ENCODE results near the gene NFATC2IP.

Gene NFATC2IP

DNA sequence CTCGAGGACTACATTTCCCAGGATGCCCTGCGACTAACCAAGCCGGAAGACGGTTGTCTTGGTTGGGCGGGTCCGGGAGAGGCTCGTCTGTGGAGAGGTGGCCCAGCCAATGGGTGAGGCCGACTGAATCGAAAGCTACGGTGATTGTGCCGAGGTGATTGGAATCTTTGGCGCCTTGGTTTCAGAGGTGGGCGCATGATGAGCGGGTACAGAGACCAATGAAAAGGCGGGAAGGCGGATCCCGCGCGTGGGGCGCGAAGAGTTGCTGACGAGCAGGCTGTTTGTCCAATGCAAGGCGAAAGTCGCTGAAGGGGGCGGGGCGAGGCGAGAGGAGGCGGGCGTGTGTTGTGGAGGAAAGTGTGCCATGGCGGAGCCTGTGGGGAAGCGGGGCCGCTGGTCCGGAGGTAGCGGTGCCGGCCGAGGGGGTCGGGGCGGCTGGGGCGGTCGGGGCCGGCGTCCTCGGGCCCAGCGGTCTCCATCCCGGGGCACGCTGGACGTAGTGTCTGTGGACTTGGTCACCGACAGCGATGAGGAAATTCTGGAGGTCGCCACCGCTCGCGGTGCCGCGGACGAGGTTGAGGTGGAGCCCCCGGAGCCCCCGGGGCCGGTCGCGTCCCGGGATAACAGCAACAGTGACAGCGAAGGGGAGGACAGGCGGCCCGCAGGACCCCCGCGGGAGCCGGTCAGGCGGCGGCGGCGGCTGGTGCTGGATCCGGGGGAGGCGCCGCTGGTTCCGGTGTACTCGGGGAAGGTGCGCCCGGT lies at the start of gene NFATC2IP:
Gene NFATC2IP, plus strand, starts transcription at position 290 of the 762 bp plus-strand sequence. Its CDS starts 75 bp downstream, at position 365.
- H3K4me3 ChIP-seq (replicated peaks; ENCODE audit: low read depth, low read length), result peak within 1 kb of the TSS; percentile 80
- peak; percentile 100 for DNase-seq (ENCODE audit: low read depth)
- TF ChIP-seq, protein P1, sequence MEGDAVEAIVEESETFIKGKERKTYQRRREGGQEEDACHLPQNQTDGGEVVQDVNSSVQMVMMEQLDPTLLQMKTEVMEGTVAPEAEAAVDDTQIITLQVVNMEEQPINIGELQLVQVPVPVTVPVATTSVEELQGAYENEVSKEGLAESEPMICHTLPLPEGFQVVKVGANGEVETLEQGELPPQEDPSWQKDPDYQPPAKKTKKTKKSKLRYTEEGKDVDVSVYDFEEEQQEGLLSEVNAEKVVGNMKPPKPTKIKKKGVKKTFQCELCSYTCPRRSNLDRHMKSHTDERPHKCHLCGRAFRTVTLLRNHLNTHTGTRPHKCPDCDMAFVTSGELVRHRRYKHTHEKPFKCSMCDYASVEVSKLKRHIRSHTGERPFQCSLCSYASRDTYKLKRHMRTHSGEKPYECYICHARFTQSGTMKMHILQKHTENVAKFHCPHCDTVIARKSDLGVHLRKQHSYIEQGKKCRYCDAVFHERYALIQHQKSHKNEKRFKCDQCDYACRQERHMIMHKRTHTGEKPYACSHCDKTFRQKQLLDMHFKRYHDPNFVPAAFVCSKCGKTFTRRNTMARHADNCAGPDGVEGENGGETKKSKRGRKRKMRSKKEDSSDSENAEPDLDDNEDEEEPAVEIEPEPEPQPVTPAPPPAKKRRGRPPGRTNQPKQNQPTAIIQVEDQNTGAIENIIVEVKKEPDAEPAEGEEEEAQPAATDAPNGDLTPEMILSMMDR (IDR thresholded peaks at IDR 0.05; ENCODE audit: low read length, missing control alignments), result no peak

DNA sequence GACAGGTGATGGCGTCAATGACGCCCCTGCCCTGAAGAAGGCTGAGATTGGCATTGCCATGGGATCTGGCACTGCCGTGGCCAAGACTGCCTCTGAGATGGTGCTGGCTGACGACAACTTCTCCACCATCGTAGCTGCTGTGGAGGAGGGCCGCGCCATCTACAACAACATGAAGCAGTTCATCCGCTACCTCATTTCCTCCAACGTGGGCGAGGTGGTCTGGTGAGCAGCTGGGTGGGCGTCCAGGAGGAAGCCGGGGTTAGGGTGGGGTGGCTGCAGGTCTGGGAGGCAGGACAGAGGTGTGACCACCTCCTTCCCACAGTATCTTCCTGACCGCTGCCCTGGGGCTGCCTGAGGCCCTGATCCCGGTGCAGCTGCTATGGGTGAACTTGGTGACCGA lies 48.9 kb upstream of the NFATC2IP start:
- no peak overlapping the region for H3K4me3 ChIP-seq (replicated peaks; ENCODE audit: low read depth, low read length)
- no peak for DNase-seq (ENCODE audit: low read depth)
- TF ChIP-seq, protein P1 (IDR thresholded peaks at IDR 0.05; ENCODE audit: low read length, missing control alignments), result no peak

DNA sequence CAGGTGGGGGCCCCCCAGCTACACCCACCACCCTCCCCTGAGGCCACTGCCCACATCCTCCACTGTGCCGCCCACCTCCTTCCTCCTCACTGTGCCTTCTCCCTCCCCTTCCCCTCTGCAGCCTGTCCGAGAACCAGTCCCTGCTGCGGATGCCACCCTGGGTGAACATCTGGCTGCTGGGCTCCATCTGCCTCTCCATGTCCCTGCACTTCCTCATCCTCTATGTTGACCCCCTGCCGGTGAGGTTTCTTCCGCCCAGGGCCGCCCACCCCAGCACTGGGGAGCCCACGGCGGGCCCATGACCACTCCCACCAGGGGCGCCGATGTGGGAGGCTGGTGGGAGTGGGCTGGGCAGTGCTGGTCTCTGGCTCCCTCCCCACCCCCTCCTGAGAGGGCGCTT lies 47.8 kb upstream of the NFATC2IP start:
- H3K4me3 ChIP-seq (replicated peaks; ENCODE audit: low read depth, low read length), result no peak overlapping the region
- TF ChIP-seq, protein P1 (IDR thresholded peaks at IDR 0.05; ENCODE audit: low read length, missing control alignments), result no peak
- no peak for DNase-seq (ENCODE audit: low read depth)

DNA sequence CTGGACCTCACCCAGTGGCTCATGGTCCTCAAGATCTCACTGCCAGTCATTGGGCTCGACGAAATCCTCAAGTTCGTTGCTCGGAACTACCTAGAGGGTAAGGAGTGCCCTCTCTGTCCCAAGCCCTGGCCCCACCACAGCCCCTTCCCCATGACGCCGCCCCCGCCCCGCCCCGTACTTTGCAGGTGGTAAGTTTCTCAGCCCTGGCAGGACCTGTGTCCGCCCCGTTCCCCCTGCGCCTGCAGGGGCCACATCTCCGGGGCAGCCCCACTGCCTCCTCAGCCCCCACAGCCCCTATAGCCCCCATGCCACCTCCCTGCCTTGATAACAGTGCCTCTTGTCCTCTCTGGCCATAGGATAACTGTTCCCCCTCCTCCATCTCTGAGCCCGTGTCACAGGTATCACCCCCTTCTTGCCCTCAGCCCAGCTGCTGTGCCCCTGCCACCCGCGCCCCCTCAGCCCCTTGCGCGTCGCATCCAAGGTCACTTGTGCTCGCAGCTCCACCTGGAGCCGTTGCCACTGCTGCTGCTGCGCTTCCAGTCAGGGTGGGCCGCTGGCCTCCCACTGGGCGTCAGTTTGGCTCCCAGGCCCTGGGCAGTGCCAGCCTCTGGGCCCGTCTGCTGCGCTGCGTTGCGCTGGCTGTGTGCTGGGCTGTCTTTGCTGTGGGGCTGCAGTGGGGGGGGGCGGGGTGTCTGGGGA lies 47.2 kb upstream of the NFATC2IP start:
- DNase-seq (ENCODE audit: low read depth), result no peak
- TF ChIP-seq, protein P1 (IDR thresholded peaks at IDR 0.05; ENCODE audit: low read length, missing control alignments), result no peak
- H3K4me3 ChIP-seq (replicated peaks; ENCODE audit: low read depth, low read length), result no peak overlapping the region

DNA sequence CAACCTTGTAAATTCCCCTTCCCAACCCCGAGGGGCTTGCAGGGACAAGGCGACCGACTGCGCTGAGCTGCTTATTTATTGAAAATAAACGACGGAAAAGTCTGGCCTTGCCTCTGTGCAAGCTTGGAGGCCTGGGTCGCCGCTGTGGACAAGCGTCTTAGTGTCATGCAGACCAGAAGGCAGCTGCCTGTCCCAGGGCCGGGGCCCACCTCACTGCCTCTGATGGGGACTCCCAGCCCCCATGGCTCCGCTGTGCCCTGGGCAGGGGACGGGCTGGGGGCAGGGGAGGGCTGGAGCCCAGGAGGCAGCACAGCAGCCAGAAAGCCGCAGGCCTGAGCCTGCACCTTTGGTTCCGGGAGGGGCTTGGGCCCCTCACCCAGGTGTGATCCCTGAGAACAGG lies 46.4 kb upstream of the NFATC2IP start:
- TF ChIP-seq, protein P1 (IDR thresholded peaks at IDR 0.05; ENCODE audit: low read length, missing control alignments), result no peak
- DNase-seq (ENCODE audit: low read depth), result no peak

DNA sequence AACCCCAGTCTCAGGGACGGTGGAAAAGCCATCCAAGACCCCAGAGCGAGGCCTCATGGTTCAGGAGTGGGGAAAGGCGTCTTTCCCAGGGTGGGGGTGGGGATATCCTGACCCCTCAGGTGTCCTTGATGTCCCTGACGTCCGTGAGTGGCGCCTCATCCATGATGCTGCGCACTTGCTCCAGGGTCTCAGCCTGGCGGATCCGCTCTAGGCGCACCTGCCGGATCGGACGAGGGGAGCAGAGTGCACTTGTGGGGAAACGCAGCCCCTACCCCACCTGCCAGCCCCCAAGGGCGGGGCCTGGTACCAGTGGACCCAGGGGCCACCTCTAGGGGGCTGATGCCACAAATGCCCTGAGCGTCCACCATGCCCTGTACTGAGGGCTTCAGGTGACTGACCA lies 45.9 kb upstream of the NFATC2IP start:
- no peak overlapping the region for H3K4me3 ChIP-seq (replicated peaks; ENCODE audit: low read depth, low read length)
- TF ChIP-seq, protein P1 (IDR thresholded peaks at IDR 0.05; ENCODE audit: low read length, missing control alignments), result no peak
- no peak for DNase-seq (ENCODE audit: low read depth)

More for the DNA sequence above, 46.4 kb upstream of the NFATC2IP start:
- H3K4me3 ChIP-seq (replicated peaks; ENCODE audit: low read depth, low read length), result no peak overlapping the region

Data from fibroblast of pulmonary artery (primary cell).